Measurements from ENCODE around the gene BRINP3. TPM values are rescaled to one million over a fixed set of nuclear protein-coding genes. Genes with fewer than 3 reads are reported as not detected.

Gene BRINP3
- total RNA-seq, 2 donors from 2014 or later: 6.8 to 8.0 TPM

DNA sequence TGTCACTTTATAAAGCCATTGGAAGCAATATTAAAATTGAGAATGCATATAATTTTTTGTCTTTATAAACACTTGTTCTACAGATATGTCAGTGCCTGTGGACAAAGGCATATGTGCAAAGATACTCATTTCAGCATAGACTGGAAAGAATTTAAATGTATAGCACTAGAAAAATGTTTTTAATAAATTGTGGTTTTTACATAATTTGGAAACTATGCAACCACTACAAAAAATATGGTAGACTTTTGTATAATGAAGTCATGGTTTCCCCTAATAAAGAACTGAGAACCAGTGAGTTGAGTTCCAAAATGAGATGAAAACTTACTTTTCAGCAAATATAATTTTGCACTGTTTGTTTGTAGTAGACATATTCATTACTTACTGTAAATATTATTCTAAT is 48.5 kb downstream of the BRINP3 start:
- TF ChIP-seq, protein P1, sequence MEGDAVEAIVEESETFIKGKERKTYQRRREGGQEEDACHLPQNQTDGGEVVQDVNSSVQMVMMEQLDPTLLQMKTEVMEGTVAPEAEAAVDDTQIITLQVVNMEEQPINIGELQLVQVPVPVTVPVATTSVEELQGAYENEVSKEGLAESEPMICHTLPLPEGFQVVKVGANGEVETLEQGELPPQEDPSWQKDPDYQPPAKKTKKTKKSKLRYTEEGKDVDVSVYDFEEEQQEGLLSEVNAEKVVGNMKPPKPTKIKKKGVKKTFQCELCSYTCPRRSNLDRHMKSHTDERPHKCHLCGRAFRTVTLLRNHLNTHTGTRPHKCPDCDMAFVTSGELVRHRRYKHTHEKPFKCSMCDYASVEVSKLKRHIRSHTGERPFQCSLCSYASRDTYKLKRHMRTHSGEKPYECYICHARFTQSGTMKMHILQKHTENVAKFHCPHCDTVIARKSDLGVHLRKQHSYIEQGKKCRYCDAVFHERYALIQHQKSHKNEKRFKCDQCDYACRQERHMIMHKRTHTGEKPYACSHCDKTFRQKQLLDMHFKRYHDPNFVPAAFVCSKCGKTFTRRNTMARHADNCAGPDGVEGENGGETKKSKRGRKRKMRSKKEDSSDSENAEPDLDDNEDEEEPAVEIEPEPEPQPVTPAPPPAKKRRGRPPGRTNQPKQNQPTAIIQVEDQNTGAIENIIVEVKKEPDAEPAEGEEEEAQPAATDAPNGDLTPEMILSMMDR (IDR thresholded peaks at IDR 0.05): no peak
- no peak for DNase-seq (ENCODE audit: low spot score)
- Histone ChIP-seq H3K36me3 (no peaks in the 10 kb centered on the region), H3K27ac (no peak overlapping the region), H3K9me3 (no peaks in the 10 kb centered on the region), H3K4me1 (no peaks in the 10 kb centered on the region), H3K27me3 (no peaks in the 10 kb centered on the region), H3K4me3 (no peak overlapping the region)

DNA sequence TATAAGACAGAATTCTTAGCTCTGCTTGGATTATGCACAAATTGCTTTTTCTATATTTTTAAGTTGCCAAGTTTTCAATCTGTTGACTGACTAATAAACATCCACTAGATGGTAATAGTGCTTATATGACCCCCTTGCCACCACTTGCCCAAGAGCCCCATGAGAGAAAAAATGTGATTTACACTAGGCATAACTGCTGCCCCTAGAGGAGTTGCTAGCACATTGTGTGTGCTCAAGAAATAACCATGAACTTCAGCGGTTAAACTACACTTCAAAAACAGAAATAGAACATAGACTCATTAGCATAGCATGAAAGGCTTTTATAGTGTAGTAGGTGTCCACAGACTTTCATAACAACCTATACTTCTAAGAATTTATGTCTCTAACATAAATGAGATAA is 61.4 kb downstream of the BRINP3 start:
- no peaks in the 10 kb centered on the region for H3K36me3 ChIP-seq
- DNase-seq (ENCODE audit: low spot score): no peak
- H3K9me3 ChIP-seq: no peaks in the 10 kb centered on the region
- H3K27ac ChIP-seq: no peak overlapping the region
- H3K27me3 ChIP-seq: no peaks in the 10 kb centered on the region
- TF ChIP-seq, protein P1 (IDR thresholded peaks at IDR 0.05): peak in 1 of 2 donors; percentile 18
- H3K4me1 ChIP-seq: no peaks in the 10 kb centered on the region
- no peak overlapping the region for H3K4me3 ChIP-seq

DNA sequence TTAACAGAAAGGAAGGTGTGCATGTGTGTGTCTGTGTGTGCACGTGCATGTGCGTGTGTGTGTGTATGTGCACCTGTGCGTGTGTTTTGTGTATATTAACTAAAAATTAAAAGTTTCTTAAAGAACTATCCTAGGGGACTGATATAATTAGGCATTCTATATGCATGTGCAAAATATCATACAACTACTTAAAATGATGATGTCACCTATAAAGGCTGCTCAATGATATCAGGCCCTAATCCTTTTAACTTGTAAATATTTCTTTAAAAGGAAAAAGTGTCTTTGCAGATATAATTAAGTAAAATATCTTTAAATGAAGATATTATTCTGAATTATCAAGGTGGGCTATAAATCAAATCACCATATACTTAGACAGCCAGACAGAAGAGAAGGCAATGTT is 64.5 kb downstream of the BRINP3 start:
- TF ChIP-seq, protein P1 (IDR thresholded peaks at IDR 0.05): no peak
- Histone ChIP-seq H3K27ac (no peak overlapping the region), H3K36me3 (no peaks in the 10 kb centered on the region), H3K9me3 (no peaks in the 10 kb centered on the region), H3K4me3 (no peak overlapping the region), H3K27me3 (no peaks in the 10 kb centered on the region), H3K4me1 (no peaks in the 10 kb centered on the region)
- DNase-seq (ENCODE audit: low spot score): no peak

DNA sequence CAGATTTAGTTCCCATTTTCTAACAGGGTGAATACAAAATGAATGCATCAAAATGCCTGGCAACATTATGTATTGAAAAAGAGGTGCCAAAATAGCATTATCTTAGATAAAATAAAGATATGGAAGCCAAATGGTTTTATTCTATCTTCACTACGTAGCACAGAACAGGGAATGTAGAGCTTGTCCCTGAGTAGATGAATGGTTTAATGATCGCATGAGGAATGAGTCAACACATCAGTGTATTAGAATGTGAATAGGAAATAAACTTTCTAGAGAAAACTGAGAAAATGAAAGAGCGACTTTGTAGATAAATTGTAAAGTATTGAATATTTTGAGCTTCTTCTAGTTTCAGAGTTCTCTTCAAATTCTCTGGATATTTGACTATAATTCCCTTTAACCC is 74.3 kb downstream of the BRINP3 start:
- Histone ChIP-seq H3K4me3 (no peak overlapping the region), H3K9me3 (peaks cover 0 to 5% of the 10 kb centered on the region in 2 donors), H3K4me1 (no peaks in the 10 kb centered on the region), H3K27ac (no peak overlapping the region), H3K36me3 (no peaks in the 10 kb centered on the region), H3K27me3 (no peaks in the 10 kb centered on the region)
- TF ChIP-seq, protein P1 (IDR thresholded peaks at IDR 0.05): no peak
- no peak for DNase-seq (ENCODE audit: low spot score)

DNA sequence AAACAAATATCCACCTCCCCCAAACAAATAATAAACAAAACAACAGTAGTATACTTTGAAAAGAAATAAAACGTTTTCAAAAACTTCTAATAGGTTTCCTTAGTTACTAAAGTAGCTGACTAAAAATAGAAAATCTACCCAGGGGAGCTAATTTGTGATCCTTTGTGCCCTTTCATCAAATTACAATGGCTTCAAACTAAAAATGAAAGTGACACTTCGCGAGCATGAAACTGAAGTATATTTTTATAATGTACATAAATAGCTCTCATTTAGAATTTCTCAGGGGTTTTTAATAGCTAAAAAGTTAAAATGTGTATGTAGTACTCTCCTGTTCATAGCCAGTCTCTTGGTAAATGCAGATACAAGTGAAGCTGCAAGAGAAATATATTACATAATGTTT is 78.4 kb downstream of the BRINP3 start:
- H3K4me3 ChIP-seq: no peak overlapping the region
- peaks cover 0 to 5% of the 10 kb centered on the region in 2 donors for H3K9me3 ChIP-seq
- H3K4me1 ChIP-seq: no peaks in the 10 kb centered on the region

DNA sequence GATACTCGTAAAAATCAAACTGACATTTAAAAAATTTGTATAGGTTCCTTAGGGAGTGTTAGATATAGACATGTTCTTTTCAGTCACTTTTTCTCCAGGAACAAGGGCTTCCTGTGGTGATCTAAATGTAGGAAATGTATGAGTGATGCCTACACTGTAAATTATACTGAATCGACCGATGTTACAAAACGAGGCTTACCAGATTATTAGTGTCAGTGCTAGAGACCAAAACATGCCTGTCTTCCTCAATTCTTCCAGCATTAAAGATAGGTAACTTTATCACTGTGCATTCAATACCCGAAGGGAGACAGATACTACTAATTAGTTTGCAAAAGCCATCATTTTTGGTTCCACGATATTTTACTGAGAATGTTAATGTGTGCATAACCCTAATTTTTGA is 86.1 kb downstream of the BRINP3 start:
- H3K4me1 ChIP-seq: no peaks in the 10 kb centered on the region
- no peaks in the 10 kb centered on the region for H3K9me3 ChIP-seq
- no peak for DNase-seq (ENCODE audit: low spot score)
- no peaks in the 10 kb centered on the region for H3K27me3 ChIP-seq
- no peak overlapping the region for H3K27ac ChIP-seq
- no peak overlapping the region for H3K4me3 ChIP-seq
- no peaks in the 10 kb centered on the region for H3K36me3 ChIP-seq
- TF ChIP-seq, protein P1 (IDR thresholded peaks at IDR 0.05): no peak

More for the DNA sequence above, 78.4 kb downstream of the BRINP3 start:
- no peak overlapping the region for H3K27ac ChIP-seq
- TF ChIP-seq, protein P1 (IDR thresholded peaks at IDR 0.05): no peak
- H3K27me3 ChIP-seq: no peaks in the 10 kb centered on the region
- DNase-seq (ENCODE audit: low spot score): no peak
- H3K36me3 ChIP-seq: no peaks in the 10 kb centered on the region
